Small intestine (tissue), 7 donors: ENCODE measurements around the gene ELMO1. TPM values are rescaled to one million over a fixed set of nuclear protein-coding genes. Genes with fewer than 3 reads are reported as not detected.

Source experiments
- DNase-seq, 2 donors: peaks; one replicate each; pipeline versions ENCODE4 v3.0.0 to v3.0.0-alpha.2; 2013
- FAIRE-seq: peaks from 2 replicates; lab custom pipeline; 2012; peaks lifted over from hg19 to GRCh38; lab: Jason Lieb, UNC
- H3K27ac ChIP-seq, 3 donors: one replicate each; pipeline ENCODE4 v1.5.1; 2013; ENCODE audit warnings: low read length in 2 of 3, mild to moderate bottlenecking in 2 of 3, control low read depth in 1 of 3, inconsistent platforms in 1 of 3, low read depth in 1 of 3, moderate library complexity in 1 of 3
- H3K27me3 ChIP-seq, 3 donors: one replicate each; pipeline ENCODE4 v1.6.1; 2013; ENCODE audit warnings: low read length in 3 of 3, inconsistent platforms in 1 of 3; ENCODE audit not compliant: control insufficient read depth in 3 of 3, insufficient read depth in 3 of 3
- H3K36me3 ChIP-seq, 3 donors: one replicate each; pipeline ENCODE4 v1.6.1; 2013; ENCODE audit warnings: low read length in 3 of 3, inconsistent platforms in 1 of 3, low read depth in 1 of 3, mild to moderate bottlenecking in 1 of 3, moderate library complexity in 1 of 3; ENCODE audit not compliant: control insufficient read depth in 3 of 3, insufficient read depth in 2 of 3
- H3K4me1 ChIP-seq, 3 donors: one replicate each; pipeline ENCODE4 v1.6.1; 2013; ENCODE audit warnings: low read length in 2 of 3, inconsistent platforms in 1 of 3, low read depth in 1 of 3, mild to moderate bottlenecking in 1 of 3, moderate library complexity in 1 of 3; ENCODE audit not compliant: control insufficient read depth in 3 of 3, insufficient read depth in 2 of 3
- H3K4me3 ChIP-seq, 3 donors: one replicate each; pipeline ENCODE4 v1.5.1; 2013; ENCODE audit warnings: low read length in 3 of 3, control low read depth in 1 of 3, inconsistent platforms in 1 of 3, low read depth in 1 of 3, mild to moderate bottlenecking in 1 of 3, moderate library complexity in 1 of 3
- H3K9me3 ChIP-seq, 2 donors: one replicate each; pipeline ENCODE4 v1.6.1; 2013; ENCODE audit warnings: low read depth in 1 of 2, low read length in 1 of 2; ENCODE audit not compliant: control insufficient read depth in 2 of 2, insufficient read depth in 1 of 2
- WGBS, 3 donors: extraction: QIAGEN DNeasy Blood & Tissue Kit; methylation state at CpG; one replicate each; pipeline ENCODE4 v1.1.7; 2013; 5-methylcytosine and 5-hydroxymethylcytosine counted together
- polyA plus RNA-seq, 4 donors: library from polyadenylated mRNA; stranded (reverse) in 3 of 4; unstranded in 1 of 4; fragments of 200-250 nt in 3 of 4; fragments of 120-200 nt in 1 of 4; gene quantifications; one replicate each; pipeline versions ENCODE4 v1.2.1 to v1.2.3, GENCODE V29; 2013
- donor health status: healthy with polysubstance abuse.
- donor health status: control.
- donor health status: control.
- donor health status: Bipolar disorder and iron deficiency.
- donor health status: healthy.

Gene ELMO1
- polyA plus RNA-seq, 4 donors = 1.8 to 9.3 (median 7.3) TPM

DNA sequence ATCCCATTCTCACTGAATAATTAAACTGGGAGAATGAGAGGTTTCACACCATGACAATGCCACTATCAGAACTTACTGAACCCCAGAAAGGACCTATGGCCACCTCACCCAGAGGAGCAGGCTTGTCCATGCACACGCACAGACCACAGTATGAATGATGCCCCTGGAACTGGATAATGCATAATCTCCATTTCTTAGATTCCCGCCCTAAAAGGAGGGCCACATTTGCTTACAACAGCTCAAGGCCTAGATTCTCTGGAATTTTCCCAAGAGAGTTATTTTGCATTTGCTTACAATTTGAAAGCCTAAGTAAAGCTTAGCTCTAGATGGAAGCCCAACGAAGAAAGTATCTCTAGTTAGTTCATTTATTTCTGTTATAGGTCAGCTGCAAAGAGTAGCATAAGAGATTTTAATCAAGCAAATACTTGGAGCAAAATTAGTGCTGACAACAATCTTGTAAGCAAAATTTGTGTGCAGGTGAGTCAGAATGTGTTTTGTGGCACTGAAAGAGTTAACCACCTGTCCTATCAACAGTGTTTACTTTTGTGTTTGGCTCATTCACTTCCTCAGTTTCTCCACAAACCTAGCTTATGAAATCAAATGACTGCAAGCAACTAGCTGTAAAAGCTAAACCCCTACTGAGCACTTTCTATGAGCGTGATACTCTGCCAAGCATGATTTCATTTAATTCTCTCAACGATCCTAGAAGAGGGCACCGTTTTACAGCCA lies 32.1 kb downstream of the ELMO1 start:
- no peaks in the 10 kb centered on the region for H3K36me3 ChIP-seq
- H3K27ac ChIP-seq = no peak overlapping the region
- no peaks in the 10 kb centered on the region for H3K27me3 ChIP-seq
- no peak overlapping the region for H3K4me3 ChIP-seq
- DNase-seq (no peak), FAIRE-seq (no peak)
- no peaks in the 10 kb centered on the region for H3K4me1 ChIP-seq
- peaks cover 0 to 2% of the 10 kb centered on the region in 2 donors for H3K9me3 ChIP-seq
- 65 to 84% (median 79%) methylated on average over 6 of the region's 6 CpGs for WGBS, 3 donors

DNA sequence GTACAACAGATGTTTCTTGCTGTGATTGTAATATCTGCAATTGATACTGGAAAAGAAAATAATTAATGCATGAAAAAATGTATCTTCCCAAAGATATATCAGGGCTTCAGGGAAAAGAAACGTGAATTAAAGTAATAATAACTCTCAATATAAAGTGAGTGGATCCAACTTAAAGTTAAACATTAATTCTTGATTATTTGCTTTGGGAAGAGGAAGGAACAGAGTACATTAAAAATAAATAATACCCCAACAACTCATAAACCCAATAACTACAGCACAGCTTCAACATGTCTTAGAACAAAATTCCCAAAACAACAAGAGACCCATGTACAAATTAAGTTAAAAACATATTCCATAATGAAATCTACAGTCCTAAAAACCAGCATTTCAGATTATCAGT lies 33.0 kb downstream of the ELMO1 start:
- Histone ChIP-seq H3K36me3 (no peaks in the 10 kb centered on the region), H3K9me3 (peaks cover 0 to 2% of the 10 kb centered on the region in 2 donors), H3K27me3 (no peaks in the 10 kb centered on the region), H3K27ac (no peak overlapping the region), H3K4me1 (no peaks in the 10 kb centered on the region), H3K4me3 (no peak overlapping the region)
- WGBS, 3 donors = 28 to 75% (median 34%) methylated on average over 1 of the region's 1 CpG
- FAIRE-seq (no peak), DNase-seq (no peak)

DNA sequence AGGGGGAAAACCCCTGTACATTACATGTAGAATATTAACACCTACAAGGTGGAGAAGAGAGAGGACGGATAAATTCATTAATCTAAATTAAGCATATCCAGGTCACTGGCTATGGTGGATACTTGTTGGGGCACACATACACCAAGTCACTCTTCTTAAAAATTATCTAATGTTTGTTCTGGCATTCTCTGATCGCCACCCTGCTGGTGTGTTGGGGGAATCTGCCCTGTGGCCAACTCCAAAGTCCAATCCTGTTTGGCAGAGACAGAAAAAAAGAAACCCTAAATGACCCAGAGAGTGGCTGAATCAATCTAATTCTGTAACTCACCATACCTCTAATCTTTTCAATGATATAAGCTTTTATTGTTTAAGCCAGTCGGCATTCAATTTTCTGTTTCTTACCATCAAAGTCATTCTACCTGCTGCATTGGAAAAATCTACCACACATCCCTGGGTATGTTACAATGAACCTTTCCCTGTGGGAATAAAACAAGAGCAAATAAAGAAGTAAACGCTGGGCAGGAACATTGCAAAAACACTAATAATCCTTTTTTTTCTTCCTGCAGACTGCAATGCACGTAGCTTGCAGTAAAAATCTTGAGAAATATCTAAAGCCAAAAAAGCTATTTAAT lies 34.2 kb downstream of the ELMO1 start:
- H3K4me1 ChIP-seq = no peaks in the 10 kb centered on the region
- peaks cover 0 to 2% of the 10 kb centered on the region in 2 donors for H3K9me3 ChIP-seq
- no peak for DNase-seq
- H3K4me3 ChIP-seq = no peak overlapping the region
- WGBS, 3 donors = 53 to 78% (median 58%) methylated on average over 5 of the region's 5 CpGs
- H3K27me3 ChIP-seq = no peaks in the 10 kb centered on the region
- no peak overlapping the region for H3K27ac ChIP-seq
- H3K36me3 ChIP-seq = no peaks in the 10 kb centered on the region
- FAIRE-seq = no peak

- DNase-seq (no peak), FAIRE-seq (no peak)
- Histone ChIP-seq H3K4me1 (no peaks in the 10 kb centered on the region), H3K27me3 (no peaks in the 10 kb centered on the region), H3K27ac (no peak overlapping the region), H3K9me3 (peaks cover 0 to 2% of the 10 kb centered on the region in 2 donors), H3K4me3 (no peak overlapping the region), H3K36me3 (no peaks in the 10 kb centered on the region)
- WGBS, 3 donors = 76 to 82% (median 80%) methylated on average over 4 of the region's 4 CpGs
Observed at GRCh38 chr7:37411444-37412034, 37.1 kb downstream of the ELMO1 start.

DNA sequence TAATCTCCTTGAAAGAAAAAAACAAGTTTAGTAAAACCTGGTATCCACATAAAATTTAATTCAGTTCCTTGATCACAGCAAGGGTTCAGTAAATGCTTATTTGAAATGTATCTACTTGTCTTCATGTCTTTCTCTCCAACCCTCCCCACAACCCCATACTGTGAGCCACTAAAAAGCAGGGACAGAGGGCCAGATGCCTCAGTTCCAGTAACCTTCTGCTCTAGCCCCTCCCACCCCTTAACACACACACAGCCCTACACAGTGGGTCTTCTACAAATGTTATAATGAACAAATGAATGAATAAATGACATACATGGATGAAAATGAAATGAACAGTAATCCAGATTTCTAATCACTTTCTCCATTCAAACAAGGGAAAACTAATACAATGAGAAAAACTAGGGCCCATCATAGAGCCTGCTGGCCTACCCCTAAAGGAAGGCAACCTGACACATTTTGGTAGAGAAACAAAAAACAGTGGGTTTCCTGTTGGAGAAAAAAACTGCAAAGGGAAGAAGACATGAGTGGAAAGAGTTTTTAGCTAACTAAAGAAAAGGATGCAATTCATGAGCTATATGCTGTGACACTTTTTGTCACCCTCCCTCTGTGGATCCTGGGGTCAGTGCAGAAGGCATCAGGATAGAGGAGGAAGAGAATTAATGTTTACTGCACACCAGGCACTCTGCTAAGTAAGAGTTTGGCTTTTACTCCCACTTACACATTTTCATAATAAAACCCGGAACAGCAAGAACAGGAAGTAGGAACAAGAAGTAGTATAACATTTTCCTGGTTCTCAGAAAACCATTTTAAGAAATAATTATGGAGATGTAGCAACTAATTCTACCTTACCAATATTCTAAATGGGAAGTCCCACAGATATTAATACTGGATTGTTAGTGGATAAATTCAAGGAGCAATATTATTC lies 38.1 kb downstream of the ELMO1 start:
- no peaks in the 10 kb centered on the region for H3K4me1 ChIP-seq
- no peaks in the 10 kb centered on the region for H3K36me3 ChIP-seq
- no peaks in the 10 kb centered on the region for H3K27me3 ChIP-seq
- no peak overlapping the region for H3K4me3 ChIP-seq
- no peak overlapping the region for H3K27ac ChIP-seq
- WGBS, 3 donors = 47 to 62% (median 53%) methylated on average over 1 of the region's 1 CpG
- FAIRE-seq (no peak), DNase-seq (no peak)
- peaks cover 0 to 2% of the 10 kb centered on the region in 2 donors for H3K9me3 ChIP-seq

- Histone ChIP-seq H3K9me3 (peaks cover 0 to 2% of the 10 kb centered on the region in 2 donors), H3K27ac (peak overlapping the region in 1 of 3 donors; percentile 48)
- WGBS, 3 donors = 44 to 50% (median 47%) methylated on average over 2 of the region's 2 CpGs
Observed at GRCh38 chr7:37409461-37409860, 39.2 kb downstream of the ELMO1 start.

GRCh38 chr7:37408291-37409228 lies 40.1 kb downstream of the ELMO1 start:
- H3K27me3 ChIP-seq = no peaks in the 10 kb centered on the region
- H3K9me3 ChIP-seq = peaks cover 0 to 2% of the 10 kb centered on the region in 2 donors
- 52 to 59% (median 56%) methylated on average over 13 of the region's 13 CpGs for WGBS, 3 donors
- H3K4me1 ChIP-seq = no peaks in the 10 kb centered on the region
- H3K36me3 ChIP-seq = no peaks in the 10 kb centered on the region
- no peak for DNase-seq
- H3K27ac ChIP-seq = peak overlapping the region in 1 of 3 donors; percentile 12
- FAIRE-seq = no peak
- no peak overlapping the region for H3K4me3 ChIP-seq

More at GRCh38 chr7:37409461-37409860, 39.2 kb downstream of the ELMO1 start:
- Histone ChIP-seq H3K4me1 (no peaks in the 10 kb centered on the region), H3K4me3 (no peak overlapping the region), H3K36me3 (no peaks in the 10 kb centered on the region), H3K27me3 (no peaks in the 10 kb centered on the region)
- DNase-seq (no peak), FAIRE-seq (no peak)
